Epithelial cell of proximal tubule (primary cell): ENCODE results near the gene GNAI3. TPM values are rescaled to one million over a fixed set of nuclear protein-coding genes. Genes with fewer than 3 reads are reported as not detected.

Source experiments
- DNase-seq: peaks from one replicate; pipeline ENCODE4 v3.0.0-alpha.2; 2011; ENCODE audit warnings: low read depth
- H3K4me3 ChIP-seq: 2 replicates; pipeline ENCODE4 v1.5.1; 2011; ENCODE audit warnings: low read depth, mild to moderate bottlenecking, low read length
- CTCF ChIP-seq: conservative IDR thresholded peaks from 2 replicates; pipeline ENCODE4 v1.5.1; 2012; ENCODE audit warnings: low read depth, mild to moderate bottlenecking, low read length
- total RNA-seq: library from RNA; depleted of rRNA; stranded (reverse); fragments of >200 nt; gene quantifications from 2 replicates; pipeline ENCODE4 v1.2.3, GENCODE V29; 2015

GNAI3 gene
- total RNA-seq, 1 donor from 2014 or later = 12.7 TPM

GRCh38 chr1:109503935-109504334 is 44.5 kb upstream of the GNAI3 start:
- no peak for DNase-seq
- no peak for TF ChIP-seq CTCF
- no peak overlapping the region for H3K4me3 ChIP-seq

DNA sequence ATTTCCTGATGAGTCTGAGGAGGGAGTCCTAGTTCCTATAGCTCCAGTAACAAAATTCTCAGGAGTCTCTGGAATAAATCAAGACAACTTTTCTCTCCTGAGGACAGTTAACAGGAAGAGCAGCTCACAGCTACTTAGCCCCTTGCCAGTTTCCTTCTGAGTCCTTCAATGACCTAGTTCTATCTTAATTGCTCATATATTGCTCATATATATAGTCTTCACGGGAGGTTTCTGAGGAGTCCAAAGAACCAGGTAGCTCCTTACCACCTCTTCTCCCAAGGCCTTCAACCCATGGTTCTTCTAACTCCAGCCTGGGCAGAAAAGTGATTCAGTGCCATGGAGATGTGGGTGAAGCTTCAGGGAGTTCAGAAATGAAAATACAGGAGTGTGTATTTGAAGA is 43.4 kb upstream of the GNAI3 start:
- no peak for TF ChIP-seq CTCF
- no peak overlapping the region for H3K4me3 ChIP-seq
- no peak for DNase-seq

GRCh38 chr1:109508001-109508872 is 40.2 kb upstream of the GNAI3 start:
- no peak overlapping the region for H3K4me3 ChIP-seq
- no peak for TF ChIP-seq CTCF
- no peak for DNase-seq

GRCh38 chr1:109508873-109509175 is 39.6 kb upstream of the GNAI3 start:
- no peak for TF ChIP-seq CTCF
- DNase-seq = no peak
- peak overlapping the region; percentile 64 for H3K4me3 ChIP-seq

- H3K4me3 ChIP-seq = peak within 1 kb of the TSS; percentile 64
- DNase-seq = no peak
- TF ChIP-seq CTCF = no peak
These were observed 39.0 kb upstream of the GNAI3 start, which contains the start of gene AMIGO1 for GRCh38 chr1:109509176-109510134. TSS of gene AMIGO1 (minus strand) at chr1:109509727. CDS start at chr1:109508912, 815 bp downstream.

GRCh38 chr1:109513110-109513710 is 35.2 kb upstream of the GNAI3 start:
- H3K4me3 ChIP-seq = no peak overlapping the region
- no peak for TF ChIP-seq CTCF
- no peak for DNase-seq
